LNCaP clone FGC (cell line): ENCODE data around the gene TRIOBP.

Experiments
- DNase-seq: peaks from one replicate; pipeline ENCODE4 v3.0.0-alpha.2; 2011; ENCODE audit warnings: low read depth
- H3K4me3 ChIP-seq: 2 replicates; pipeline ENCODE4 v1.5.1; 2011; ENCODE audit warnings: mild to moderate bottlenecking, low read depth, low read length, control low read depth
- CTCF ChIP-seq: IDR thresholded peaks from 2 replicates; pipeline ENCODE4 v1.5.1; 2012; ENCODE audit warnings: mild to moderate bottlenecking; ENCODE audit not compliant: control insufficient read depth, insufficient read depth; ENCODE audit errors: extremely low read depth

The TRIOBP gene

GRCh38 chr22:37725551-37726240 lies 28.8 kb downstream of the TRIOBP start:
- H3K4me3 ChIP-seq = no peak overlapping the region
- no peak for DNase-seq
- TF ChIP-seq CTCF = no peak

- DNase-seq = no peak
- no peak for TF ChIP-seq CTCF
- no peak overlapping the region for H3K4me3 ChIP-seq
These were observed 29.5 kb downstream of the TRIOBP start for GRCh38 chr22:37726241-37726887.

- no peak overlapping the region for H3K4me3 ChIP-seq
- TF ChIP-seq CTCF = no peak
- DNase-seq = no peak
These were observed 31.8 kb downstream of the TRIOBP start for GRCh38 chr22:37728620-37729019.

- H3K4me3 ChIP-seq = no peak overlapping the region
- no peak for DNase-seq
- TF ChIP-seq CTCF = no peak
These were observed 35.1 kb downstream of the TRIOBP start for GRCh38 chr22:37731804-37732471.

GRCh38 chr22:37732699-37733607 lies 36.1 kb downstream of the TRIOBP start:
- no peak for TF ChIP-seq CTCF
- no peak overlapping the region for H3K4me3 ChIP-seq
- no peak for DNase-seq

GRCh38 chr22:37733625-37734401 lies 37.0 kb downstream of the TRIOBP start:
- no peak for TF ChIP-seq CTCF
- no peak for DNase-seq
- no peak overlapping the region for H3K4me3 ChIP-seq
